HG03439 (cell line): ENCODE measurements around the gene KCNMA1.

Experiments
- ATAC-seq: cut with Tn5 transposase; IDR thresholded peaks from one replicate; pipeline ENCODE4 v1.9.1; 2021; ENCODE audit warnings: mild to moderate bottlenecking, moderate library complexity; ENCODE audit not compliant: unreplicated experiment

The KCNMA1 gene

DNA sequence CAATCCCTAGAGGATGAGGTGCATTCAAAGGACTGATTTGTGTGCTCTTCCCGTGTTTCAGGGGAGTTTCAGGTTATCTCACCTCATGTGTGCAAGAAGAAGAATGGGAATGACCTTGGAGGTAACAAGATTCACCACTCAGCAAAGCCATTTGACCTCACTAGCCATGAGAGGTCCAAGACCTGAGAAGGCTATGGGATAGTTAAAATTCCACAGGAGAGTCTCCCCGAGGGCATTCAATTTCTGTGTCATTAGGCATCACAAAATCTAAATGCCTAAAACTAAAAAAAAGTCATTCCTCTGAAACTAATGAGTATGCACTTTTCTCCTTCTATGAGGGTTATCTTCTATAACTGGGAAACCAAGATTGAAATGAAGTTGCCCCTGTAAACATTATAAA is 433.4 kb downstream of the KCNMA1 start:
- ATAC-seq, result no peak

DNA sequence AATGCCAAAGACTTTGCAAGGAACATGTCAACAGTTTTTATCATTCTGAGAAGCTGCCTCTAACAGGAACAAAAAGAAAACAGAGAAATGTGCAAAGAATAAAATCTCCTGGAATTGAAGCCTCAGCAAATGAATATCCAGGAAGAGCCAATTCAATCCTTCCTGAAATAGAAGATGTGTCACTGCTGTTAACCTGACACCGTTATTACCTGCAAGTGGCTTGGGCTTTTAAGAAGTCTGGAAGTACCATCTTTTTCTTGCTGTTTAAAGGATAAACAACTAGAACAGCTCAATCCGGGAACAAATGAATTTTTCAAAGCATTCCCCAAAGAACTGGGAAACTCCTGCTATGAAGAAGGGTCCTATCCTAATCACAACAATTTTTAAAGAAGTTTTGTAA is 434.8 kb downstream of the KCNMA1 start:
- ATAC-seq, result no peak

DNA sequence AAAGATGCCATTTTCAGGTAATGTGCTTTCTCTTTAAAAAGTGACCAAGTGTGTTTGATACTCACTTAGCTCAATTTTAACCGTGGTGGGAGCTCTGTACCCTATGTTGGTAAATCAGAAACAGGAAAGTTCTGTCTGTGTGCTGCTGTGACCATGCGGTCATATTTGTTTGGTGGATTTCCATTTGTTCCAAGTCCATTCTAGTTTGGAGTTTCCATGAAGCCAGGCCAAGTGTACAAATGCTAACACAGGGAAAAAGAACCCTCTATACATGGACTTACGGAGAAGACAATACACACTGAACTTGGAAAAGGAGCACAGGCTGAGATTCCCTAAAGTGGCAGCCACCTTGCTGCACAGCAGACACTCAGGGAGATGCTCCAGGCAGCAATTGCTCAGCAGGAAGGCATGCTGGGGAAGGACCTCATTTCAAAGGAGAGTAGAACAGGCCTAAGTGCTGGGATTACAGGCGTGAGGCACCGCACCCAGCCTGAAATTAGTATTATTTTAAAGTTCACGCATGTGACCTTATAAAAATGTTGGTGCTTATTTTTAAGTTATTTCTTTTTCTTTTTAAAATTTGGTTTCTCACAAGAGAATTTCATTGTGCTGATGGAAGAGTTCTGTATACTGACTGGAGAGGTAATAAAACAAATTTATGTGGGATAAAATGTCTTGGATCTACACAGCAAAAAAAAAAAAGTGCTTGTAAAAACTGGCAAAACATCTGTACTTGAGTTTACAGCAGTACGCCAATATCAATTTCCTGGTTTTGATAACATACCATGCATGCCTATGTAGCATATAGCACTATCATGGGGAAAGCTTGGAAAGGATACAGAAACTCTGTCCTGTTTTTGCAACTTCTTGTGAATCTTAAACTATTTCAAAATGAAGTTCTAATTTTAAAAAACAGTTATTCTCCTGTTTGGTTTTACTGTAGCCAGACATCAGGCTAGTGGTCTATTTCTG is 436.2 kb downstream of the KCNMA1 start:
- no peak for ATAC-seq

DNA sequence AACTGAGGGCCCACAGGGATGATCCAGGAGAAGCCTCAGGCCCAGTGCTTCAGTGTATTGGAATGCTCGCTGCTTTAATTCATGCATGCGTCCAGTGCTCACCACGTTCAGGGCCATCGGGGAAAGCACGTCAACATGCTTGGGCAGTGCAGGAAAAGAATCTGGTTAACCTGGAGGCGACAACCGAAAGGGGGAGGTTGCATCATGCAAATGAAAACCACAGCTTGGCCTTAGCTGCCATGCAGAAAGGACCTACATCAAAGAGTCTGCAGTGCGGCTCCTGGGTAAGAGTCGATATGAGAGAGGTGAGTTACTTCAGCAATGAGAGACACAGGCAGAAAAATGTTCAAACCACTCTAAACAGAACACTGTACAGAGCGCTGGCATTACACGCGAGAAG is 440.1 kb downstream of the KCNMA1 start:
- ATAC-seq, result no peak

DNA sequence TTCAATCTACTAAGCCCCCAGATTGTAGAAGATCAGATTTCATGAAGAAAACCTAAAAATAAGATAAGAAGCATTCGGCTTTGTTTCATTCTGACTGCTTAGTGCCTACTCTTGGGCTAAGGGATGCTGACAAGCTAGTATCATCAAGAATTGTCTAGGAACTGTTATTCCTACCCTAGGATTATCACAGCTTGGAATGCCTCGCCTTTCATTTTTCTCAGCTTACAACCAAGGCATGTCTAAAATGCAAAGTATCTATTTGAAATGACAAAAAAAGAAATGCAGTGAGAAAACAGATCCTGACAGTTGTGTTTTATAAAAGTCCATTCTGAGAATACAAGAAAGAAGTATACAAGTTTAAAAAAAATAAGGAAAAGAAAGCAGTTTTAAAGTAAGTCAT is 441.0 kb downstream of the KCNMA1 start:
- no peak for ATAC-seq

DNA sequence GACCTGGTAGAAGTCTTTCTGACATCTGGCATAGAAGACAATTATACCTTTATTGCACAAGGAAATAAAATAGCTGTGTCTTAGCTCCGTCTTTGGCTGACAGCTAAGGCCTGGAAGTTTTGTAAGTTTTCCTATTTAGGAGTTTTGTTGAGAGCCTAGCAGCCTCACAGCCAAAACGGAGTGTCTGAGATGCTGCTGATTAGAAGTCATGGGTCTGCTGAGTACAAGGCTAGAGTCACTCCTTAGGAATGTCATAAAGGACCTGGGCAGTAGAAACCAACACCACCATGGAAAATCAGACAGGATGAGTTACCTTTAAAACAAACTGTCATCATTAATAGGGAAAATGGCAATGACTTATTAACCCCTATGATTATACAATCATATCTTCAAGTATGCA is 442.5 kb downstream of the KCNMA1 start:
- ATAC-seq, result no peak

DNA sequence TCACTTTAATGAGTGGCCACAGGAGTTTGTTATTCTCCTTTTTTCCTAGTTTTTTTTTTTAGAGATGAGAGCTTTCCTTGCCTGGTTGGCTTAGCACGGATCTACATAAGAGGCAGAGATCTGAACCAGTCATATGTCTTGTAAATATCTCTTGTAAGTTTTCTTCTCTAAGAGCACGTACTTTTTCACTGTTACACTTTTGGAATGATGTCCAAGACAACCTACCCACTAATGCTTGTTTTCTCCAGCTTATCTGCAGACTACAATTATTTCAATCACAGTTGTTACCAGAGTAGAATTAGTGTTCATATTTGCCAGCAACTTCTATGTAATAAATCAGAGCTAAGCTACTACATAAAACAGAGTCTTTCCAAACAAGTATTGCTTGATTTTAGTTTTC is 444.6 kb downstream of the KCNMA1 start:
- ATAC-seq, result no peak

DNA sequence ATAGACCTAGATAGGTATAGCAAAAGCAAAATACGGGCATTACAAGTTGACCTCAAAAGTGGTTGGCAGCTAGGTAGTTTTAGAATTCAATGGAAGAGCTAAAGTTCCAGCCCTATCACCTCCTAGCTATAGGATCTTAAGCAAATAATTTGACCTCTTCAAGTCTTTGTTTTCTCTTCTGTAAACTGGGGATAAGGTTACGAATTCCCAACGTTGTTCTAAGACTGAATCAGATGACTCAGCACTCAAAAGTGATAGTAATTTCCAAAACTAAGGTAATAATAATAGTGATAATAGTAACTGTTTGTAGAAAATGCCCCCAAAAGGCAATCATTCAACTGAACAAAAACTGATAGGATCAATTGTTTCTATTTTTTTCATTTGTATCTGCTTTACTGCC is 445.2 kb downstream of the KCNMA1 start:
- ATAC-seq, result no peak

DNA sequence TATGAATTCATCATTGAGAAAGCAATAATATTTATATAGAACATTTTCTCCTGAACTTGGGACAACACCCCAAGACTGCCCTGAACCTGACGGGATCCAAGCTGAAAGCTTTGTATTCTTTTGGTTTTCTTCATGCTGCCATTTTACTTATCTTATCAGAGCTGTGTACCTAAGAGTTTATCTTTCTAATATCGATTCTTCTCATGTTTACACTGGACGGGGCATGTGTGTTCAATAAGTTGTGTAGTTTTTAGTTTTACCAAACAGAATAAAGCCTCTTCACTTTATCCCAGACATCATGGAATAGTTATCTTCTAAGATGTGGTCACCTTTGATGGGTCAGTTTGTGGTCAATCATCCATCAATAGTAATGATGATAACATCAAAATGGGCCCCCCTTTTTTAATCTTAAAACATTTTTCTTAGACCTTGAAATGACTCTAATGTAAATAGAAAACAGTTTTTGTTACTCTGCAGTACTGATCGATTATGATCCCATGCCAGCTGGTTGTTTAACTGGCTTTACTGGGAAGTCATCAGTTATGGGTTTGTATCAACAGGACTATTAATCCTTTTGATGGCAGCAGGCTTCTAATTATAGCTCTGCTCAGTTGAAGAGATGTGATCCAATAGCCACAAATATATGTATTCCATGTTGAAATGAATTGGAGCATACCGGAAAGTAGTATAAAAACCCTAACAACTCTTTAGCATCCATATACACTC is 446.1 kb downstream of the KCNMA1 start:
- ATAC-seq, result no peak

DNA sequence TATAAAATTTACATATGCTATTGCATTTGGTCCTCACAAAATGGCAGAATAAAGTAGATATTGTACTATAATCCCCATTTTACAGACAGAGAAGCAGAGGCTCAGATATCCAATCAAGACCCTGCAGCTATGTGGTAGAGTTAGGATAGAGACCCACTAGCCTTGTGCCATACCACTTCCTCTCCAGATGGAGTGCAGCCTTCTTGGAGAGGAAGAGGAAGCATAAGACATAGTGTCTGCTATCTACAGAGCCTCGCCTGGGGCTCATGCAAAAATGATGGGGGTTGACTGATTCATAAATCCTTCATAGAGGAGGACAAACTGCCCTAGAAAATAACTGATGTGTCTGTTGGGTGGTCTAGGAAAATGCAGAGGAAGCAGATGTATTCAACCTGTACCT is 447.3 kb downstream of the KCNMA1 start:
- ATAC-seq, result no peak

DNA sequence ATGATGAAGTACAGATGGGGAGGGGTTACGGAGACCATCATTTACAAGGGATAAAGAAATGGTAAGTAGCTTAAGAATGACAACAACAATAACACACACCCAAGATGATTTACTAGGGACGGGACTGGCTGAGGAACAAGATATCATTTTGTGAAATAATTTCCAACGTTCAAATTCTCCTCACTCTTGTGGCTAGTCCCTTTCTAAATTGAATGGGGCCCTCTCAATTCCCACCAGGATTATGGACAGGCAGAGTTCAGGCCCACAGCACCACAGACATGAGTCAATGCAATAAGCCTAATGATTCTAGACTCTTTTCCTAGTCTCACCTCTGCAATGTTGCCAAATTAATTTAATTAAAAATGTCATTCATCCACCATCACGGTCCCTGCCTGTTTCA is 448.1 kb downstream of the KCNMA1 start:
- ATAC-seq, result no peak

DNA sequence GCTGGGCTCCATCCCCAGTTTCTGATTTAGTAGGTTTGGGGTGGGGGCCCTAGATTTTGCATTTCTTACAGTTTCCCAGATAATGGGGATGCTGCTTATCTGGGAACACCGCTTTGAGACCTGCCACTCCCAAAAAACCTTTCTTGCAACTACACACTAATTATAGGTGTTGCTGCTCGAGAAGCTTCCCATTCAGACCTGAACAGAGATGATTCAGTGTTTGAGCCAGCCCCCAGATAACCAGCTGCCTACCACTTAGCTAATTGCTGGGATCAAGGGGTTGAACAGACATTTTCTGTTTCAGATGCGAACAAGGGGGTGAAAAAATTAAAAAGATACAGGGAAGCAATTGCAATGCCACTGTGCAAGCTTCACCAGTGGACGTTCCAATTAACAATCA is 448.5 kb downstream of the KCNMA1 start:
- ATAC-seq, result no peak

DNA sequence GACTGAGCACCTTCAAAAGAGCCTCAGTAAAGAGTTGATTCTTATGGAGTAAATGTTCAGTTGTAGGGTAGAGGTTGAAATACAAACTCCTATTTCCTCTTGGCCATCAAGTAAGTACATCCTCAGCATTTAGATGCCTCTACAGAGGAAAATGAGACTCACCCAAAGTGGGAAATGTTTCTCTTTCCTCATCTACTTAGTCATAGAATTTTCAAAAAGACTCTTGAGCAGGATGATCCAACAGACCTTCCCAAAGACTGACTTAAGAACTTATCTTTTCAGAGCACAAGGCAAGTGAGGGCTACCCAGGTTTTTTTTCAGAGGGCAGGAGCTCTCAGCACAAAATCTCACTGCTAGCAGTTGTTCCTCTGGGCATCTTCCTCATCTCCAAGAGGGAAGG is 449.1 kb downstream of the KCNMA1 start:
- ATAC-seq, result no peak

DNA sequence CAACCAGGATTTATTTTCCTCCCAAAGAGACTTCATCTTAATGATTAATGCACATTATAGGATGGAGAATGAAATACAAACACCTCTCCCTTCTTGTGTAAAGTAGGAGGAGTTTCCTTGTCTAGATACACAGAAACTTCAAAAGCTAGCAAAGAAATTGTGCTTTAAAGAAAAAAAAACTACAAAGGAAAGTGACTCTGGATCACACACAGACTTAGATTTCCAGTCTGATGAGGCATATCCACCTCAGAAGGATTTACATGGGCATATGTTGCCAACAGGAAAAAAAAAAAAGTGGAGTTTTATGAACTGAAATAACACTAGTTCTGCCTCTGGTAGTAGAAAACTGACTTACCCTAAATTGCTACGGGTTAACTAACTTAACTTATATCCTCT is 449.6 kb downstream of the KCNMA1 start:
- ATAC-seq, result no peak

DNA sequence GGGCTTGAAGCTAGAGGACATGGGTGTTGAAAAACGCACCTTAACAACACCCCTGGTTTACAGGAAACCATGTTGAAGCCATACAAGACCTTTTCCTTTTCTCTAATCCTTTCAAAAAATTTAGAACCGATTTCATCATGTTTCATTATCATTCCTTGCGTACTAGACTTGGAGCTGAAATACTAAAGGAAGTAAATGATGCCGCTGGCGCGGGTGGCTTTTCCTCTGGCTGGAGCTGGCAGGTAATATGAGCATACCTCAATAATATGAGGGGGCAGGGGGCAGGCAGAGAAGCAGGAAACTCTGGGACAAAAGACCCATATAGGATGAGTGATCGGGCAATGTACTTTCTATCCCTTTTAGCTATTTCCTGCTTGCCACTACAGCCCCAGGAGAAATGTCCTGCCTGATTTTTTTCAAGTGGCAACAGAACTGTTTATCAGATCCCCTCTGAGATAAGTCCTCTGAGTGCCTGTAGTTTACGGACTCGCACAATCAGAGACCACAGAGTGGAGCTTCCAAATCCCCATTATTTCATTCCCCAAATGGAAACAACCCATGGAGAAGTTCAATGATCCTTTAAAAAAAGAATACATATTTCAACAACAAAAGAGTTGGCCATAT is 450.1 kb downstream of the KCNMA1 start:
- ATAC-seq, result no peak

DNA sequence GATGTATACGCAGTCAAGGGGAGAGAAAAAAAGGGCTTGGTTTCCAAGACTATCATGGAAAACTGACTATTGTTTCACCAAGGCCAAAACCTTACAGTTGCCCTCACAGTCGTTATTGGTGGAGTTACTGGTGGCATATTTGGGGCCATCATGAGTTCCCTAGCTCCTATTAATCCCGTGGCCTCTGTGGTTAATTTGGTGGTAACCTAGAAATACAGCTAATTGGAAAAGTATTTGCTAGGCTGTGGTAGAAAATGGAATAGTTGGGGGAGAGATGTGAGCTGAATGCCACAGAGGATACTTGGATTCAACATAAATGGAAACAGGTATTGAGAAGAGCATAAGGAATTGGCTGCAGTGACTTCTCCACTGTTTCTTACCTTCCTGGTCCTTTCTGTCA is 450.7 kb downstream of the KCNMA1 start:
- ATAC-seq, result no peak

DNA sequence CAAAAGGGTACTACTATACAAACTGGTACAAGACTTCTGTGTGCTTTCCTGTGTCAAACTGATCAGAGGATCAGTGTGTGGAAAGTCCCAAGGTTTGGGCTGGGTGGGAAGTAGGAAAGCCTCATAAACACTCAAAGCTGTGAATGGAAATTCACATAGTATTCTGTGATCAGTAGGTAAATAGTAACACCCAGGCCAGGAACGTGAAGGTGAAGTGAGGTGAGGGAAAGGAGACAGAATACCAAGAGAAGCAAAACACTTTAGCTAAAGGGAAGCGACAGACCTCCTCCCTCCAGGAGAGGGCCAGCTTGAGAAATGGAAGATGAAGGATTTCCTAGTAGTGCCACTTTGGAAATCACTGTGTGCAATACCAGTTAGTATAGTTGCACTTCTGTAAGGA is 451.9 kb downstream of the KCNMA1 start:
- no peak for ATAC-seq

DNA sequence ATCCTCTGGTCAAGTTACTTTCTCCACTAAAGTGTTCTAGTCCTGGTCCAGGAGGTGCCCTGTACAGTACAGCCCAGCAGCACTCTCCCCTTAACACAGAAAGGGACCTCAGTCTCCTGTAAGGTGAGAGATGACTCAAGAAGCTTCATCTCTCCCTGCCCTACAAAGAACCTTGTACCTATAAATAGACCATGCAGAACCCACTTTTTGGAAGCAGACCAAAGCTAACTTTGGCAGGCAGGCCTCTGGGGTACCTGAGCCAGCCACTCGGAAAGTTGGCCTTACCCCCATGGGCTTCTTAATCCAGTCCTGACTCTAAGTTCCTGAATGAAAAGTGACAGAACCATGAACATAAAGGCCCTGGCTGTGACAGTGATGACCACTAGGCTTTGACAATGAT is 454.8 kb downstream of the KCNMA1 start:
- no peak for ATAC-seq

DNA sequence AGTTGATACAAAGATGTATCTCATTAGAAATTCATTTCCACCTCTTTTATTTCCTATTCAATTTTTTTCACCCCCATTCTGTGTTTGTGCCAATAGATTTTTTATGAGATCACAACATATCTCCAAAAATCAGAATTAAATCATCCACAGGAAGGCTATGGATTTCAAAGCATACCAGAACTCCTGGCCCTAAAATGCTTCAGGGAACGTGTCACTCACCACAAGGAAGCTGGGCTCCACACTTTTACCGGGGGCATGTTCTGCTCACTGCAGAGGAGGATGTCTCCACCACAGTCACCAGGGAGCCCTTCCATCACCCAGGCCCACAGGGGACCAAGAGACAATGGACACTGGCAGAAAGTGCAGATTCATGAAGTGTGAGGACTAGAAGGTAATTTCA is 456.8 kb downstream of the KCNMA1 start:
- ATAC-seq, result no peak

DNA sequence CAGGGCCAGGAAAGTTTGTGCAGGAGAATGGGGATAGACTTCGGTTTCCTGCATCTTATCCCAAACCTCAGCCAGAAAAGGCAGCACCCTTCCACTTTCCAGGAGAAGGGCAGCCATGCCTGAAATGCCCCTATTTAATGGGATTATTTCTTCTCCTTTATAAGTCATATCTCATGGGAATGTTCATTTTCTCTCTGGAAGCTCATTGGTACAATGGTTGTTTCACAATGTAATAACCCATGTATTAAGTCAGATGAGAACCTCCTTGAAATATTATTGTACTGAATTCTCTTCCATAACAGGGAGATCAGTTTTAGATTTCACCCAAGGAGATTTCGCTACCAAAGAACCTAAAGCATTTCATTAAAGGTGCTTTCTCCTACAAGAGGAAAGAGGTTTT is 457.5 kb downstream of the KCNMA1 start:
- no peak for ATAC-seq

DNA sequence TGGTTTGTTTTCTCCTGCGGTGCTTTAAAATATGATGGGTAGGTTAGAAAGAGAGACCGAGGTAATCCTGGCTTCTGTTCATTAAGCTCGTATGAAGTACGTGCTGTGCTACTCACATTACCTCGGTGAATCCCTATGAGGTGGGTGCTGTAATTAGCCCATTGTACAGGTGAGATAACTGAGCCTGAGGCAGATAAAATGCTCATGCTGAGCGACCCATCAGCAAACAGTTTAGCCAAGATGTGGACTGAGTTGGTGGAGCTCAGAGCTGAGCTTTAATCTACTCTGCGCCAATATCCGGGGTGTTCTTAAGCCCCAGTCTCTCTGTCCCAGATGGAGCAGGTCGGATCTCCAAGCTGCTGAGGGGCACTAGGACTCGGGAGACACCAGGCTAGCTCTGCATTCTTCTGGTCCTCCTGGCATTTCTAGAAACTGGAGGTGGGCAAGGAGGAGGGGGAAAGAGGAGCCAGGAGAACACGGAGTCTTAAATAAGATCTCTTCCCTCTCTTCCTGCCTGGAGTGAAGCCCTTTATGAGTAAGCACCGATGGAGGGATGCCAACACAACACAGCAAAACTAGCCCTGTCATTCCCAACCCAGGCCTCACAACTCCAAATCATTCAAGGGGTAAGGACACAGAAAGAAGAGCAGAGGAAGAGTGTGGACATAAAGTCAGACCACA is 458.5 kb downstream of the KCNMA1 start:
- ATAC-seq, result no peak
